NCI-H748 (cell line): ENCODE results near the gene IL36B.
"Not testable (repeated sequence)": the region's sequence is repeated elsewhere in the genome, so short reads cannot be mapped to it uniquely, and the experiment has no call there.

Experiments used
- DNase-seq: peaks from one replicate; lab custom pipeline; 2025; ENCODE audit not compliant: unreplicated experiment; lab: John Stamatoyannopoulos, UW

IL36B gene

DNA sequence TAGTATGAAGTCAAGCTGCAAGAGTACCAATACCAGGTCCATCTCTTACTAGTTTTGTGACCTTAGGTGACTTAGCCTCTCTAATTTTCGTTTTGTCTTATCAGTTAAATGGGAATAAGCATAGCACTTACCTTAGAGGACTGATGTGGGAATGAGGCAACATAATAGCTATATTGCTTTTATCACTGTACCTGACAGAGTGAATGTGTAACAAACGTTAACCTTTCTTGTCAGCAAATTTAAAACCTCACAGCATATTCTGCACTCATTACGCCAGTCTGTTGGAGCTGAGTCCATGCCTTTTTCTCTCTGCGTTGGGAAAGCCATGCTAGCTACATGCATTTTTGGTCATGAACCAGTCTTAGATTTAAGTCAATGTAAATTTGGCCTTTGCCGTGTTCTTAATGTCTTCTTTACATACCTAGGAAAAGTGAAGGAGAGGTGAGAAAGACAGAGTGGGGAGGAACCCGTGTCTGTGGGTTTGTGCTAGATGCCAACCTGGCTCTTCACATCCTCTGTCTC lies at the start of gene IL36B:
Gene IL36B (minus strand): TSS at position 472 of the 522 bp plus-strand sequence.
- no peak for DNase-seq

DNA sequence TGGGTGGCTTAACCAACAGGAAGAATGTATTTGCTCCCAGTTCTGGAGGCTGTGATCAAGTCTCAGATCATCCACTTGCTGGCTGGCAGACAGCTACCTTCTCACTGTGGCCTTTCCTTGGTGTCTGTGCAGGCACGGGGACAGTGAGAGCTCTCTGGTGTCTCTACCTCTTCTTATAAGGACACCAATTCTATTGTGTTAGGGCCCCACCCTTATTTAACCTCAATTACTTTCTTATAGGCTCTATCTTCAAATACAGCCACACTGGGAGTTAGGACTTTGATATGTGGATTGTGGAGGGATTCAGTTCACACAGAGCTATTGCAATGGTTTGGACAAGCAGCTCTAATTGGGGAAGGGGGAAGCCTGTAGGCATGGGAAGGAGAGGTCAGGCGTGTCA lies 49.5 kb upstream of the IL36B start:
- DNase-seq: no peak

DNA sequence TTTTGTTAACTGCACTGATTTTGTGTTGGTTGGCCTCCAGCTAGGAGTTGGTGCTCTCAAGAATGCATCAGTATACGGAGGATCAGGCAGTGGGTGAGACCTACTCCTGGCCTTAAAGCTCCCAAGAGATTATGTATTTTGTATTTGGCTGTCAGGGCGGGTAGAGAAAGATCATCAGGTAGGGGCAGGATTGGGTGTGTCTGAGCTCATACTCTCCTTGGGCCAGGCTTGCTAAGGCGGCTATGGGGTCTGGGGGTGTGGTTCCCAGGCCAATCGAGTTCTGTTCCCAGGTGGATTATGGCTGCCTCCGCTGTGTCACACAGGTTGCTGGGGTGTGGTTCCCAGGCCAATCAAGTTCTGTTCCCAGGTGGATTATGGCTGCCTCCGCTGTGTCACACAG lies 45.9 kb upstream of the IL36B start:
- no peak for DNase-seq

DNA sequence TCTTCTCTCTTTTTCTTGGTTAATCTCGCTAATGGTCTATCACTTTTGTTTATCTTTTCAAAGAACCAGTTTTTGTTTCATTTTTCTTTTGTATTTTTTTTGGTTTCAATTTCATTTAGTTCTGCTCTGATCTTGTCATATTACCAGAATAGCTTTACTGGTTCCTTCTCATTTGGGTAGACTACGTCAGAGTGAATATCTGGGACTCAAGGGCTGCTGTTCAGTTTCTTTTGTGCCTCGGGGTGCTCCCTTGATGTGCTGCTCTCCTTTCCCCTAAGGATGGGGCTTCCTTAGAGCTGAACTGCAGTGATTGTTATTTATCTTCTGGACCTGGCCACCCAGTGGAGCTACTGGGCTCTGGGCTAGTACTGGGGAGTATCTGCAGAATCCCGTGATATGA lies 45.4 kb upstream of the IL36B start:
- DNase-seq: no peak

DNA sequence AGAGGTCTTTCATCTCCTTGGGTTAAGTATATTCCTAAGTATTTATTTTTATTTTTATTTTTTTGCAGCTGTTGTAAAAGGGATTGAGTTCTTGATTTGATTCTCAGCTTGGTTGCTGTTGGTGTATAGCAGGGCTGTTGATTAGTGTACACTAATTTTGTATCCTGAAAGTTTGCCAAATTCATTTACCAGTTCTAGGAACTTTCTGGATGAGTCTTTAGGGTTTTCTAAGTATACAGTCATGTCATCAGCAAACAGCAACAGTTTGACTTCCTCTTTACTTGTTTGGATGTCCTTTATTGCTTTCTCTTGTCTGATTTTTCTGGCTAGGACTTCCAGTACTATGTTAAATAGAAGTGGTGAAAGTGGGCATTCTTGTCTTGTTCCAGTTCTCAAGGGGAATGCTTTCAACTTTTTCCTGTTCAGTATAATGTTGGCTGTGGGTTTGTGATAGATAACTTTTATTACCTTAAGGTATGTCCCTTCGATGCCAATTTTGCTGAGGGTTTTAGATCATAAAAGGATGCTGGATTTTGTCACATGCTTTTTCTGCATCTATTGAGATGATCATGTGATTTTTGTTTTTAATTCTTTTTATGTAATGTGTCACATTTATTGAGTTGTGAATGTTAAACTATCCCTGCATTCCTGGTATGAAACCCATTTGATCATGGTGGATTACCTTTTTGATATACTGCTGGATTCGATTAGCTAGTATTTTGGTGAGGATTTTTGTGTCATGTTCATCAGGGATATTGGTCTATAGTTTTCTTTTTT lies 44.4 kb upstream of the IL36B start:
- DNase-seq: not testable (repeated sequence)

DNA sequence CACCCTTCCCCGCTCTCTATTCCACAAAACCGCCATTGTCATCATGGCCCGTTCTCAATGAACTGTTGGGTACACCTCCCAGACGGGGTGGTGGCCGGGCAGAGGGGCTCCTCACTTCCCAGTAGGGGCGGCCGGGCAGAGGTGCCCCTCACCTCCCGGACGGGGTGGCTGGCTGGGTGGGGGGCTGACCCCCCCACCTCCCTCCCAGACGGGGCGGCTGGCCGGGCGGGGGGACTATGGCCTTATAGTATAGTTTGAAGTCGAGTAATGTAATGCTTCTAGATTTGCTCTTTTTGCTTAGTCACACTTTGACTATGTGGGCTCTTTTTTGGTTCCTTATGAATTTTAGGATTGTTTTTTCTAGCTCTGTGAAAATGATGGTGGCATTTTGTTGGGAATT lies 43.6 kb upstream of the IL36B start:
- DNase-seq: not testable (repeated sequence)

DNA sequence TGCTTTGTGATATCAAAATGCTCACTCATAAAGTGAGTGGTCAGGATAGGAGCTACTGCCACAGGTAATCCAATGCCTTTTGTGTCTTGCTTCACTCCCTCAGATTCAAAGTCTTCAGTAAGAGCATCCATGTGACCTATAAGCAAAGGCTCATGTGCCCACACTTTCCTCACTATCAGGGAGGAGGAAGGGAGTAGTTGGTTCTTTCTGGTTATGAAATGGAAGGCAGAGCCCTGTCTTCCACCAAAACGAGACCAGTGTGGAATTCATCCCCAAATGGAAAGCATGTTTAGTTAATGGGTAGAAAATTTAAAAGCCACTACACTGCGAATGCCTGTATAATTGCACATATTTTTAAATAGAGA lies 40.9 kb upstream of the IL36B start:
- DNase-seq: no peak

DNA sequence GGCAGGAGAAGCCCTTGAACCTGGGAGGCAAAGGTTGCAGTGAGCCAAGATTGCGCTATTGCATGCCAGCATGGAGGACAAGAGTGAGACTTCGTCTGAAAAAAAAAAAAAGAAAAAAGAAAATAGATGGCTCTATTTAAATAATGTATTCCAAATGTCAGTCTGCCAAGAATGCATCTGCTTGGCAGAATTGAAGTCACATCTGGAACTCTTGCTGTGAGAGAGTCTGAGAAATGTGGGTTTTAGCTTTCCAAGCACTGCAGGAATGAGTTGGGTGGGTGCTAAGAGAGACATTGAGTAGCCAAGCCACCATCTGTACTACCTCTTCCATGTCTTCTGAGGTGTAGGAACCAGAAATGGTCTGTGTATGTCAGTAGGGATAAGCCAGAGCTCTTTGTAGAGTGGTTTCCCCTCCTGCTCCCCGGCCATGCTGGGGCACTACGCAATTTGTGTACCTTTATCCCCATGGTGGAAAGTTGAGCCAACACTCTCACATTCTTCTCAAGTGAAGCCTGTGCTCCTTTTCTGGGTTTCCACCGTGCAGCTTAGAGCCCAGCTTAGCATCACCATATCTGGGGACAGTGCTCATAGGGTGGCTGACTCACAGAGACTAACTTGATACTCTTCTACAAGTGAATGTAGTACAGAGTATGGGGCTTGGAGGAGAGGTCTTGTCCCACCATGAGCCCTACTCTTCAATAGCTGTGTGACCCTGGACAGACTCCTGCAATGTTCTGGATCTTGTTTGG lies 40.4 kb upstream of the IL36B start:
- DNase-seq: no peak

DNA sequence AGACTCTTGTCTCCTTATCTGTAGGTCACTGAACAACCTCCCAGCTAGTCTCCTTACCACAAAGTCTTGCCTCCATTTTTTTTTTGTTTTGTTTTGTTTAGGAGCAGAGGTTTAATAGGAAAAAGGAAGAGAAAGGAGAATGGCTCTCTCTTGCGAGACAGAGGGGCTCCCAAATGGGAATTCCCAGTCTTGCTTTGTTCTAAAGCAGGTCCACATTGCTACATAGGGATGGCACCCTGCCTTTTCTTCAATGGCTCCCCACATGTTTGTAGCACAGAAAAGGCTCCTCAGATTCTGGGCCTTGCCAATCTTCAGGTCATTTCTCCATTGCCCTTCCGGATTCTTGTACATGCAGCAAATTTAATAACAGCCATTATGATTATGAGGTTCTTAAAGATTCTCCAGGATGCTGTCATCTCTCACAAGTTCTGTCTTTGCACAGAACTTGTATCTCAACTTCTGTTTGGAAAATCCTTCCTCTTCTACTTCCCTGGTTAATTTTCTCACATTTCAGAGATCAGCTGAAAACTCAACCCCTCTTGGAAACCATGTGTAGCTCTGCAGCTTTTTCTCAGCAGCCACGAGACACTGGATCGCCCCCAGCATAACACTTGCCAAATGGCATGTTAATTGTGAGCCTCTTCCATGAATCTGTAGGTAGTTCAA lies 38.7 kb upstream of the IL36B start:
- no peak for DNase-seq

DNA sequence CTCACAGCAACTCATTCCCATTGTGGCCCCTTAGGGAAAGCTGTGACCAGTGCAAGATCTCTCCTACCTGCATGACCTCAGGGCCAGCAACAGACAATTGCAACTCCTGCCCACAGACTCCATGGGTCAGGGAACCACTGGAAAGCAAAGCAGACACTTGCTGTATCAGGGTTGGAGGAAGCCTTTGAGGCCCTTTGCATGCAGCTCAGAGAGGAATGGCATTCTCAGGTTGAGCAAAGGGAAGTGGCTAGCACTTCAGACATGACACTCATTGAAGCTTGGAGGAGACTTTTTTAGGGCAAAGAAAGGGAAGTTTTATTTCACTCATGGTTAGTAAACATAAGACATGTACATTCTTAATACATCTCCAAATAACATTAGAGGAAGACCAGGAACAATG lies 37.2 kb upstream of the IL36B start:
- no peak for DNase-seq

DNA sequence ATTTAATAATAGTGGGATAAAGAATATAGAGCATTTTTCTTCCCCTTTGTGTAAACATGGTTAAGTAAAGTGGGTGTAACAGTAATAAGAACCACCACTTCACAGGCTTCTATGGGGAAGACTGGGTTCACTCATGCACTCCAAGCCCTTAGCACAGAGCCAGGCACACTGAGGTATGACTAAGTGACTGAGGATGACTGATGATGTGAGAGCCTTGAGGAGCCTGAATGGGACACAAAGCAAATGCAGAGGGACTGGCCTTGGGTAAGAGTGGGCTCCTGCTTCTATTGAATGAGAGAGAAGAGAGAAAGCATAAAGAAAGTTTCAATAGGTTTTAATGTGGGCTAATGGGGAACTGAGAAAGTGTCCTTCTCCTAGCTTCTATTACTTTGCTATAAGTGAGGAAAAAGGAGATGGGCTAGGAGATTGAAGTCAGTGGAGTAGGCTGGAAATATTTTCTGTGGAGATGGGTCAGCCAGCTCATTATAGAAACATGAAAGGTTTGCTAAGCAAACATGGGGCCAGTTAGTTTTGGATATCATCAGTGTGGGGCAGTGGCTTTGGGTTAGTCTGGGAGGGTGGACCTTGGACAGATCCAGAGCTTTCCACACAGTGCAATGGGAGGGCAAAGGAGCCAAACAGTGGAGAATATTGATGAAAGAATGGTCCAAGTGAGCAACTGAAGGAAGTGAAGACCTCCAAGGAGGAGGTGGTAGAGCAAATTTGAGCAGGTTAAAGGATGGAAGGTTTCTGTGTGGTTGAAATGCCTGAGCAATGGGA lies 35.7 kb upstream of the IL36B start:
- no peak for DNase-seq

DNA sequence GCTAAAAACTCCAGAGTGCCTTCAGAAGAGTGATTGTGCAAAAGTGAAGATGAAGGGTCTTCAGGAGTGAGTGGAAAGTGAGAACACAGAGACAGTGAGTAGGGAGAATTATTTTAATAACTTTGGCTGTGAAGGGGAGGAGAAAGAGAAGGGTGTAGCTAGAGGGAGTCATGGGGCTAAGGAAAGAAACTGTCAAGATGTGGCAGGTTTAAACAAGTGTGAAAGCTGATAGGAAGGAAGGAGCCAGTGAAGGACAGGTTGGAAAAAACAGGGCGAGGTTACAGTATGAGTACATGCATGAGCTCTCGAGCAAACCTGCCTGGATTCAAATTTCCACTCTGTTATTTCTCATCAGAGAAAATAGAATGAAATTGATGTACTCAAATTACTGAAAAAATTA lies 32.9 kb upstream of the IL36B start:
- no peak for DNase-seq

DNA sequence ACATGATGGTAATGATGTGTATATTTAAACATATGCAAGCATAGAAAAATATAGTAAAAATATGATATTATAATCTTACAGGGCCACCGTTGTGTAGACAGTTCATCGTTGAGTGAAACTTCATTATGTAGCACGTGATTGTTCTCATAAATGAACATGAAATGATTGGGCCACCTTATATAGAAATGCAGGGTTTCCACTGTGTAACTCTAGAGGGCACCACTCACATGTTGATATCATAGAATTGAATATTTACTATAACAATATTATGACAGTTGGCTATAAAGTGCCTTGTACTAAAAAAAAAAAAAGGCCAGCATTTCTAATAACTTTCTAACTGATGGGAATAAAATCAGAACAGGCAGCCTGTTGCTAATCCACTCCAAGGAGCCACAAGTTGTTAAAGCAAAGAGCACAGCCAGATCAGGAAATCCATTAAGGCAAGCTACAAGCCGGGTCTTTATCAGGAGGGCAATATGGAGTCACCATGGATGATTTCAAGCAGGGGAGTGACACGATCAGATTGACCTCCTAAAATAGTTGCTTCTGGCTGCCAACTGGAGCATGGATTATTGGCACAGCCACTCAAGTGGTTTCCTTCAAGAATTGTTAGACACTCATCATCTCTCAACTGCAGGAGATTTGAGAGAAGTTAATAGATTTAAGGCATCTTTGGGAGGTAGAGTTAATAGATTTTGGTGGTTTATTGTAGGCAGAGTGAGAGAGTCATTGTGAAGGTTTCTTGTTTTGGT lies 31.8 kb upstream of the IL36B start:
- DNase-seq: no peak

DNA sequence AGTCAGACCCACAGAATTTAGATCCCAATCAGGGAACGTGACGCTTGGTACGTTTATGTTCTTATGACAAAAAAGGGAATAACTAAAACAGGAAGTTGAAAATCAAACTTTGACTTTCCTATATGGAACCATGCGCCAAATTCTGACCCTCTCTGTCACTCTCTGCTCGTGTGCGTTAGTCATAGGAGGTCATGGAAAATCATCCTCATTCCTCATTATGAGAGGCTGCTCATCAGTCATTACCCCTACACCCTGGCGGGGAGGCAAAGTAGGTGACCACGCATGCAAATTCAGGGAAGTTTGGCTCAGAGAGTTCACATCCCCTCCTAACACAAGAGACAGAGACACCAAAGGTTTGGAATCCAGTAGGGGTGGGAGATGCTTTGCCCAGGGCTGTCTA lies 30.6 kb upstream of the IL36B start:
- no peak for DNase-seq

DNA sequence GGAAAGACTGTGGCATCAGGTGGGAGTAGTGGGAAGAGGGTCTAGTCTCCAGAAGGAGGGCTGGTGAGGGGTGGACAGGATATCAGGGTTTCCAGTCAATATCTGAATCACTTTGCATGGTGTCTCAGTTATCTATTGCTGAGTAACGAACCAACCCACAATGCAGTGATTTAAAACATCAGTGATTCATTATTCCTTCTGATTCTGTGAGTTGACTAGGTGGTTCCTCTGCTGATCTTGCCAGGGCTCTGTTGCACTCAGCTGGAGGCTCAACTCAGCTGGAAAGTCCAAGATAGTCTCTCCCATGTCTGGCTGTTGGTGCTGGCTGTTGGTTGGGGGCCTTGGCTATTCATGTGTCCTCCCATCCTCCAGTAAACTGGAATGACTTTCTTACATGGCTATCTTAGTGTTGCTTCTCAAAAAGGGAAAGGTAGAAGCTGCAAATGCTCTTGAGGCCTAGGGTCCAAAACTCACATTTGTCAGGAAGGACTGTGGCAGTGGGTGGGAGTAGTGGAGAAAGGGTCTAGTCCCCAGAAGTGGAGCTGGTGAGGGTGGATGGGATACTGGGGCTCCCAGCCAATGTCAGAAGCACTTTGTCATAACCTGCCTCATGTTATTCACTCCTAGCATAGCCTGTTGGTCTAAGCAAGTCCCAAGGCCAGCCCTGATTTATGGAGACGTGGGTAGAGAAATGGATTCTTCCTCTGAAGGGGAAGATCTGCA lies 29.0 kb upstream of the IL36B start:
- DNase-seq: no peak

DNA sequence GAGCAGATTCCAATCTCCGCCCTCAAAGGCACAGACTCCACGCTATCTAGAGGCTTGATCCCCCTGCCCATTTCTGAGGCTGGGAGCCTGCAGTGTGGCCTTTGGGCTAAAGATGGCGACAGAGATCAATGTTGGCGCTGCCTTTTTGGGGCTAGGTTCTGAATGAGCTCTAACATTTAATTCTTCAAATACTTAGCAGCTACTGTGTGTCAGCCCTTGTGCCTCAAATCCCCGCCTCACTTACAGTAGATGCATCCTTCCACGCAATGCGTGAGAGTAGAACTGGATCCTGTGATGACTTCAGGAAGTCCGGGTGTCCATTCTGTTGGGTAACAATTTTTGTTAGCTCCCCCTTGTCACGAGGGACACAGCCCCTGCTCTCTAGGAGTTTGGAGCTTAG lies 27.5 kb upstream of the IL36B start:
- DNase-seq: peak; percentile 31

DNA sequence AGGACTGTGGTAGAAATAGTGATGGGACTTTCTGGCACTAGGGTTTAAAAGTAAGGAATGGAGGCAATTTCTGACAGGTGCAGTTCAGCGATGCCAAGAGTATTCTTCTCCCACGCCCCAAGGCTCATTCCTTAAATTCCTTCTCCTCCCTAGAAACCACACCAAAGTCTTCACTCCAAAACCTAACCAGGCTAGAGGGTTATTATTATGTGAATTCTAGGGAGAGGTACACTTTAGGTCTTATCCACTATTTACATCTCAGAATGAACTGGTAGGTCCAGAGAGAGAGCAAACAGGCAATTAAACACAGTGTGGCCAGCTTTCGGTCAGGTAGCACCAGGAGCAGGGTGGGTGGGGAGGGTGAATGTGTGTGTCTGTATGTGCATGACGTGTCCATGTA lies 26.5 kb upstream of the IL36B start:
- DNase-seq: no peak

DNA sequence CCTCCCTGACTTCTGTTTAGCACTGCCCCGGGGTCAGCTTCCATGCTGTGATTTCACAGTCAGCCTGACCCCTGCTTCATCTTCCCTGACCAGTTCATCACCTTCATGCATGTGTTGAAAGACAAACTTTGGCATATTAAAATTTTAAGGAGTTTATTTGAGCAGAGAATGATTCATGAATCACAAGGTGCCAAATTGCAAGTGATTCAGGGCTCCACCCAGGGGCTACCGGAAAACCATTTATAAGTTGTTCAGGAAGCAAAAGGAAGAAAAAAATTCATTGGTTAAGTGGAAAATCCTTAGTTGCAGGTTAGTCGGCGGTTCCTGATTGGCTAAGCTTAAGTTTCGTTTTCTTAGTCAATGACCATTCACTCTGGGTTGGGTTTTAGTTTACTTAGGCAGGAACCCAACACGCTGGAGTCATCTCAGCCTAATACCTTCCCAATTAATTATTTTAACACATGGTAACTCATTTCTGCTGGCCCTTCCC lies 25.7 kb upstream of the IL36B start:
- no peak for DNase-seq

DNA sequence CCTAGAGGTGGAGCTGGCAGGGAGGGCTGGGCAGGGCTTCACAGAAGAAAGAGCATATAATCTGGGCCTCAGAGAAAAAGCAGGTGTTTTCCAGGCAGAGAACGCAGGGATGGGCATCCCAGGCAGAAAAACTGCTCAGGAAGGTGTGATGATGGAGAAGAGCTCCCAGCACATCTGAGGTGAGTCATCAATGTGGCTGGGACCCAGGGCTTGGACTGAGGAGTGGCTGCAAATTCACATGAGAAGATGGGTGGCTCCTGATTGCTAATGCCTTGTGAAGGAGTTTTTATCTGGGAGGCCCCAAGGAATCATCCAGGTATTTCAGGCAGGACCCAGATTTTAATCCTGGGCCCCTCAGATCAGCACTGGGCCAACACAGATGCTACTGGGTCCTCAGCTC lies 25.3 kb upstream of the IL36B start:
- no peak for DNase-seq
